ENCODE data around the gene MSANTD1. TPM values are rescaled to one million over a fixed set of nuclear protein-coding genes. Genes with fewer than 3 reads are reported as not detected.

MSANTD1 gene
- total and polyA plus RNA-seq, 2 of the 8 experiments (the other 6 are each of a cell fraction or from before 2014, with no cell fraction given) = 0.23 to 0.45 TPM

- H3K9ac ChIP-seq (replicated peaks in 1 of 4; ENCODE audit: extremely low read depth in 1 of 4, low read depth in 3 of 4, low read length in 3 of 4) = no peak overlapping the region
- DNase-seq (ENCODE audit: low read depth in 1 of 2, low spot score in 2 of 2) (no peak), FAIRE-seq (no peak)
- no peaks in the 10 kb centered on the region for H3K79me1 ChIP-seq (ENCODE audit: low read depth, low read length)
- no peaks in the 10 kb centered on the region for H3K9me3 ChIP-seq (ENCODE audit: insufficient read depth in 2 of 2, low read depth in 1 of 2, low read length in 1 of 2)
- no peak overlapping the region for H2BK120ac ChIP-seq (replicated peaks; ENCODE audit: low read depth, low read length)
- H3K4me1 ChIP-seq (replicated peaks in 1 of 4; ENCODE audit: control insufficient read depth in 3 of 4, insufficient read depth in 4 of 4, low read length in 3 of 4) = no peaks in the 10 kb centered on the region
- no peak overlapping the region for H3K18ac ChIP-seq (ENCODE audit: extremely low read depth, low read length)
- H4K20me1 ChIP-seq (replicated peaks in 1 of 2; ENCODE audit: control insufficient read depth in 1 of 2, insufficient read depth in 2 of 2, low read length in 2 of 2) = peaks cover 0 to 2% of the 10 kb centered on the region in 2 experiments
- no peaks in the 10 kb centered on the region for H3K23me2 ChIP-seq (ENCODE audit: low read depth, low read length)
- H3K27me3 ChIP-seq (replicated peaks in 1 of 4; ENCODE audit: control insufficient read depth in 3 of 4, extremely low read depth in 1 of 4, insufficient read depth in 3 of 4, low read length in 3 of 4) = no peaks in the 10 kb centered on the region
- H3K4ac ChIP-seq (replicated peaks; ENCODE audit: insufficient read length, low read depth, low read length) = no peak overlapping the region
- no peak overlapping the region for H2BK5ac ChIP-seq (ENCODE audit: low read depth, low read length)
- H3K36me3 ChIP-seq (ENCODE audit: control insufficient read depth in 2 of 4, insufficient read depth in 4 of 4, low read length in 3 of 4) = peaks cover 27 to 61% (median 48%) of the 10 kb centered on the region in 4 experiments
- H2BK12ac ChIP-seq (ENCODE audit: low read depth, low read length) = no peak overlapping the region
- H4K91ac ChIP-seq (replicated peaks; ENCODE audit: insufficient read length, low read length) = no peak overlapping the region
- POLR2A ChIA-PET (ENCODE audit: partially characterized antibody) = interaction anchor here (0.7 kb wide), 1 partner anchor 16 kb away, joined by 3 read pairs; no protein-coding TSS in a partner anchor
- H3K4me2 ChIP-seq (ENCODE audit: insufficient read depth in 1 of 2, low read depth in 2 of 2, low read length in 2 of 2) = no peak overlapping the region
- no peak overlapping the region for H4K5ac ChIP-seq (ENCODE audit: insufficient read length, low read depth, low read length)
- no peak overlapping the region for H2AK5ac ChIP-seq (ENCODE audit: low read depth, low read length)
- H2AFZ ChIP-seq (ENCODE audit: low read length) = no peak overlapping the region
- H4K8ac ChIP-seq (ENCODE audit: extremely low read depth, insufficient read depth, low read length) = no peak overlapping the region
- H2BK15ac ChIP-seq (ENCODE audit: low read length) = no peak overlapping the region
- H3K23ac ChIP-seq (ENCODE audit: insufficient read length) = no peak overlapping the region
- no peaks in the 10 kb centered on the region for H3K79me2 ChIP-seq (ENCODE audit: control insufficient read depth in 1 of 2, insufficient read depth in 2 of 2, low read length in 2 of 2)
- no peak overlapping the region for H3K14ac ChIP-seq (ENCODE audit: insufficient read length)
- H2BK20ac ChIP-seq (ENCODE audit: low read length) = no peak overlapping the region
- CTCF ChIA-PET (ENCODE audit: partially characterized antibody) = interaction anchor here (0.5 to 2.1 kb wide), 6 partner anchors 8 to 109 kb away, joined by 3 to 5 read pairs (median 4); no protein-coding TSS in a partner anchor
- WGBS, 2 experiments (ENCODE audit: extremely low coverage in 1 of 2, insufficient coverage in 1 of 2, insufficient read length in 1 of 2, insufficient replicate concordance in 2 of 2, low coverage in 1 of 2, low lambda C conversion rate in 2 of 2, missing lambda C conversion rate in 1 of 2) = 91% methylated on average over 17 of the region's 17 CpGs; no CpG with 5 or more reads in 1 of the 2 experiments
- H3K27ac ChIP-seq (ENCODE audit: low read depth, low read length) = no peak overlapping the region
- no peak overlapping the region for H3K56ac ChIP-seq (replicated peaks; ENCODE audit: insufficient read length, low read depth, low read length)
- H3K4me3 ChIP-seq (ENCODE audit: extremely low read depth in 1 of 4, insufficient read depth in 2 of 4, low read depth in 3 of 4, low read length in 4 of 4) = no peak overlapping the region
- no peak for TF ChIP-seq CBX8 (IDR thresholded peaks at IDR 0.05; ENCODE audit: borderline replicate concordance, low read depth, low read length)
Measured at GRCh38 chr4:3209551-3210325, 39.2 kb upstream of the MSANTD1 start.

All from H1 (cell line).